SK-N-SH treated with all-trans-retinoic acid at 6 μM for 48 hours (cell line): ENCODE results near the gene BLM.

ENCODE experiments used
- ATAC-seq: fragments of 200-7000 bp; cut with Tn5 transposase; 3 replicates; pipeline ENCODE4 v1.9.1; 2020; ENCODE audit warnings: mild to moderate bottlenecking, moderate library complexity
- ARNTL ChIP-seq: fragments of 450-650 bp; formaldehyde crosslinking; IDR thresholded peaks from 2 replicates; pipeline ENCODE4 v1.5.0; 2020; ENCODE audit warnings: low read depth, mild to moderate bottlenecking, moderate library complexity, borderline replicate concordance
- CREB5 ChIP-seq: fragments of 250-450 bp; sonication (Bioruptor Pico); IDR thresholded peaks from 2 replicates; pipeline ENCODE4 v1.5.1; 2020; ENCODE audit warnings: low read depth, mild to moderate bottlenecking, moderate library complexity
- CSDC2 ChIP-seq: fragments of 250-450 bp; sonication (Bioruptor Pico); IDR thresholded peaks from 2 replicates; pipeline ENCODE4 v1.5.0; 2020; ENCODE audit warnings: mild to moderate bottlenecking, moderate library complexity
- CSRNP3 ChIP-seq: fragments of 250-450 bp; sonication (Bioruptor Pico); IDR thresholded peaks from 2 replicates; pipeline ENCODE4 v1.5.1; 2021; ENCODE audit warnings: mild to moderate bottlenecking, moderate library complexity
- ESRRG ChIP-seq: fragments of 250-450 bp; sonication (Bioruptor Pico); IDR thresholded peaks from 2 replicates; pipeline ENCODE4 v1.6.1; 2021; ENCODE audit warnings: mild to moderate bottlenecking
- GLIS3 ChIP-seq: fragments of 250-450 bp; sonication (Bioruptor Pico); IDR thresholded peaks from 2 replicates; pipeline ENCODE4 v1.5.0; 2020; ENCODE audit warnings: mild to moderate bottlenecking, moderate library complexity
- ISL1 ChIP-seq: fragments of 250-450 bp; sonication (Bioruptor Pico); IDR thresholded peaks from 2 replicates; pipeline ENCODE4 v2.1.2; 2022; ENCODE audit warnings: mild to moderate bottlenecking, moderate library complexity
- OSR1 ChIP-seq: fragments of 250-450 bp; sonication (Bioruptor Pico); IDR thresholded peaks from 2 replicates; pipeline ENCODE4 v1.8.0; 2022; ENCODE audit warnings: moderate library complexity, mild to moderate bottlenecking, inconsistent platforms
- PATZ1 ChIP-seq: fragments of 250-450 bp; sonication (Bioruptor Pico); IDR thresholded peaks from 2 replicates; pipeline ENCODE4 v1.8.0; 2020; ENCODE audit warnings: mild to moderate bottlenecking, moderate library complexity, borderline replicate concordance
- POU6F1 ChIP-seq: fragments of 250-450 bp; sonication (Bioruptor Pico); IDR thresholded peaks from 2 replicates; pipeline ENCODE4 v1.8.0; 2021; ENCODE audit warnings: low read depth, mild to moderate bottlenecking, moderate library complexity, borderline replicate concordance
- PPARA ChIP-seq: fragments of 250-450 bp; sonication (Bioruptor Pico); IDR thresholded peaks from 2 replicates; pipeline ENCODE4 v1.5.0; 2020; ENCODE audit warnings: mild to moderate bottlenecking, borderline replicate concordance
- RARB ChIP-seq: fragments of 250-450 bp; sonication (Bioruptor Pico); IDR thresholded peaks from 2 replicates; pipeline ENCODE4 v1.8.0; 2021; ENCODE audit warnings: mild to moderate bottlenecking, moderate library complexity
- SNAI2 ChIP-seq: fragments of 250-450 bp; sonication (Bioruptor Pico); IDR thresholded peaks from 2 replicates; pipeline ENCODE4 v1.5.0; 2020; ENCODE audit warnings: mild to moderate bottlenecking, moderate library complexity
- TCF4 ChIP-seq: fragments of 250-450 bp; sonication (Bioruptor Pico); IDR thresholded peaks from 2 replicates; pipeline ENCODE4 v1.8.0; 2021; ENCODE audit warnings: mild to moderate bottlenecking, moderate library complexity, borderline replicate concordance
- TSHZ2 ChIP-seq: fragments of 250-450 bp; sonication (Bioruptor Pico); IDR thresholded peaks from 2 replicates; pipeline ENCODE4 v1.5.0; 2020; ENCODE audit warnings: mild to moderate bottlenecking, moderate library complexity
- ZC3H10 ChIP-seq: fragments of 250-450 bp; sonication (Bioruptor Pico); IDR thresholded peaks from 2 replicates; pipeline ENCODE4 v1.5.1; 2021; ENCODE audit warnings: mild to moderate bottlenecking, moderate library complexity
- ZFP3 ChIP-seq: fragments of 250-450 bp; sonication (Bioruptor Pico); IDR thresholded peaks from 2 replicates; pipeline ENCODE4 v1.5.0; 2020; ENCODE audit warnings: mild to moderate bottlenecking, moderate library complexity
- ZFP30 ChIP-seq: fragments of 450-650 bp; formaldehyde crosslinking; IDR thresholded peaks from 2 replicates; pipeline ENCODE4 v1.5.0; 2022; ENCODE audit warnings: mild to moderate bottlenecking, moderate library complexity
- ZNF565 ChIP-seq: fragments of 450-650 bp; formaldehyde crosslinking; conservative IDR thresholded peaks from 2 replicates; pipeline ENCODE4 v1.5.0; 2020; ENCODE audit warnings: low read depth, mild to moderate bottlenecking, moderate library complexity
- ZNF70 ChIP-seq: fragments of 450-650 bp; formaldehyde crosslinking; IDR thresholded peaks from 2 replicates; pipeline ENCODE4 v1.5.0; 2020; ENCODE audit warnings: mild to moderate bottlenecking, moderate library complexity
- ZNF8 ChIP-seq: fragments of 450-650 bp; formaldehyde crosslinking; IDR thresholded peaks from 2 replicates; pipeline ENCODE4 v1.5.0; 2020; ENCODE audit warnings: mild to moderate bottlenecking, moderate library complexity

The BLM gene

GRCh38 chr15:90742087-90742486, 24.9 kb downstream of the BLM start:
- no peak for TF ChIP-seq TSHZ2 (CRISPR knock-in tag)
- ATAC-seq: no peak

- TF ChIP-seq RARB: no peak
- no peak for TF ChIP-seq ZNF8
- no peak for TF ChIP-seq ZFP30 (CRISPR knock-in tag)
- TF ChIP-seq SNAI2 (CRISPR knock-in tag): no peak
- TF ChIP-seq TSHZ2 (CRISPR knock-in tag): no peak
- TF ChIP-seq ZFP3 (CRISPR knock-in tag): no peak
- TF ChIP-seq TCF4: no peak
- no peak for TF ChIP-seq ZNF565 (CRISPR knock-in tag)
- TF ChIP-seq CSDC2 (CRISPR knock-in tag): no peak
- TF ChIP-seq ZNF70 (CRISPR knock-in tag): no peak
- ATAC-seq: no peak
Observed at GRCh38 chr15:90743407-90743806, 26.3 kb downstream of the BLM start.

- TF ChIP-seq ZNF70 (CRISPR knock-in tag) (no peak), ZFP3 (CRISPR knock-in tag) (no peak), ISL1 (CRISPR knock-in tag) (no peak), PPARA (CRISPR knock-in tag) (no peak), POU6F1 (CRISPR knock-in tag) (no peak), ESRRG (CRISPR knock-in tag) (no peak), PATZ1 (CRISPR knock-in tag) (no peak), CREB5 (no peak), ZC3H10 (CRISPR knock-in tag) (no peak), ZNF565 (CRISPR knock-in tag) (no peak), CSDC2 (CRISPR knock-in tag) (no peak), GLIS3 (CRISPR knock-in tag) (no peak), SNAI2 (CRISPR knock-in tag) (no peak), OSR1 (CRISPR knock-in tag) (no peak), ZNF8 (no peak), CSRNP3 (CRISPR knock-in tag) (no peak), ARNTL (CRISPR knock-in tag) (no peak)
- ATAC-seq: no peak
Observed at GRCh38 chr15:90744759-90745402, 27.7 kb downstream of the BLM start.
